GM18861 (cell line): Measurements from ENCODE around the gene ALOX5.
"Not testable (repeated sequence)": the region's sequence is repeated elsewhere in the genome, so short reads cannot be mapped to it uniquely, and the experiment has no call there.

Source experiments
- ATAC-seq: cut with Tn5 transposase; IDR thresholded peaks from one replicate; pipeline ENCODE4 v1.9.1; 2021; ENCODE audit not compliant: unreplicated experiment

Gene ALOX5

GRCh38 chr10:45373003-45373575 lies 927 bp upstream of the ALOX5 start:
- ATAC-seq: peak; percentile 16

GRCh38 chr10:45374350-45375052 lies 485 bp downstream of the ALOX5 start:
- peak; percentile 16 for ATAC-seq

- ATAC-seq: no peak
Observed at GRCh38 chr10:45375101-45375500, 1.1 kb downstream of the ALOX5 start.

- ATAC-seq: no peak
Observed at GRCh38 chr10:45375716-45376231, 1.8 kb downstream of the ALOX5 start.

GRCh38 chr10:45376371-45376801 lies 2.4 kb downstream of the ALOX5 start:
- ATAC-seq: no peak

- no peak for ATAC-seq
Observed at GRCh38 chr10:45377321-45377720, 3.3 kb downstream of the ALOX5 start.

- no peak for ATAC-seq
Observed at GRCh38 chr10:45377858-45378257, 3.8 kb downstream of the ALOX5 start.

GRCh38 chr10:45378914-45379726 lies 5.1 kb downstream of the ALOX5 start:
- ATAC-seq: no peak

- ATAC-seq: no peak
Observed at GRCh38 chr10:45379891-45380540, 6.0 kb downstream of the ALOX5 start.

- ATAC-seq: no peak
Observed at GRCh38 chr10:45380903-45381620, 7.0 kb downstream of the ALOX5 start.

- ATAC-seq: no peak
Observed at GRCh38 chr10:45382591-45382990, 8.6 kb downstream of the ALOX5 start.

- ATAC-seq: no peak
Observed at GRCh38 chr10:45383682-45384330, 9.8 kb downstream of the ALOX5 start.

- ATAC-seq: no peak
Observed at GRCh38 chr10:45386657-45387056, 12.6 kb downstream of the ALOX5 start.

- no peak for ATAC-seq
Observed at GRCh38 chr10:45387096-45387893, 13.3 kb downstream of the ALOX5 start.

- ATAC-seq: not testable (repeated sequence)
Observed at GRCh38 chr10:45389671-45390070, 15.7 kb downstream of the ALOX5 start.

GRCh38 chr10:45391636-45392035 lies 17.6 kb downstream of the ALOX5 start:
- not testable (repeated sequence) for ATAC-seq

GRCh38 chr10:45395554-45395953 lies 21.5 kb downstream of the ALOX5 start:
- ATAC-seq: no peak

- no peak for ATAC-seq
Observed at GRCh38 chr10:45398595-45398994, 24.6 kb downstream of the ALOX5 start.

- ATAC-seq: no peak
Observed at GRCh38 chr10:45399113-45399512, 25.1 kb downstream of the ALOX5 start.
